H1 (cell line): ENCODE measurements around the gene DNAH8. TPM values are rescaled to one million over a fixed set of nuclear protein-coding genes. Genes with fewer than 3 reads are reported as not detected.

Experiments
- CHD7 ChIP-seq: fragments of 300-600 bp; sonication (generic); IDR thresholded peaks from 2 replicates; pipeline ENCODE4 v1.7.1; 2012; ENCODE audit warnings: low read length, moderate library complexity, mild to moderate bottlenecking, inconsistent platforms; ENCODE audit not compliant: insufficient replicate concordance
- HDAC2 ChIP-seq, 2 experiments: fragments of 300-600 bp in 1 of 2; sonication (generic) in 1 of 2; IDR thresholded peaks; 2 replicates each; pipeline ENCODE4 v1.6.1; 2011 to 2012; ENCODE audit warnings: low read depth in 2 of 2, low read length in 2 of 2, mild to moderate bottlenecking in 2 of 2, moderate library complexity in 2 of 2, borderline replicate concordance in 1 of 2, inconsistent platforms in 1 of 2
- KDM4A ChIP-seq: IDR thresholded peaks from one replicate; pipeline ENCODE4 v1.7.1; 2012; ENCODE audit warnings: low read depth, mild to moderate bottlenecking, moderate library complexity, low read length, inconsistent platforms; ENCODE audit not compliant: severe bottlenecking
- YY1 ChIP-seq: IDR thresholded peaks from 2 replicates; pipeline ENCODE4 v1.6.1; 2011; ENCODE audit warnings: low read depth, mild to moderate bottlenecking, low read length
- polyA plus RNA-seq, 7 experiments: library from polyadenylated mRNA; depleted of rRNA in 3 of 7; stranded (reverse) in 5 of 7; unstranded in 2 of 7; fragments of >200 nt in 5 of 7; fragments of 200-250 nt in 2 of 7; gene quantifications; 1 replicate in 5 of 7; 2 replicates in 1 of 7; 4 replicates in 1 of 7; pipeline versions ENCODE4 v1.2.1 to v1.2.3, GENCODE V29; 2011 to 2013; ENCODE audit warnings: missing spikeins in 2 of 7, mixed read lengths in 2 of 7
- total RNA-seq: library from RNA; stranded (reverse); fragmentation: NEBNext Ultra II Directional; extraction: Animal tissue kit (Norgen Biotek cat#: 25700); gene quantifications from 2 replicates; pipeline ENCODE4 v1.2.1, GENCODE V29; 2021

DNAH8 gene
- total and polyA plus RNA-seq, 2 of the 8 experiments (the other 6 are each of a cell fraction or from before 2014, with no cell fraction given), result under 0.01 TPM; not detected in 1

GRCh38 chr6:38708496-38708895 is 6.6 kb upstream of the DNAH8 start (continued):
- TF ChIP-seq CHD7 (no peak), KDM4A (no peak), HDAC2 (IDR thresholded peaks at IDR 0.05; ENCODE audit: borderline replicate concordance in 1 of 2, low read depth in 2 of 2, low read length in 2 of 2) (no peak), YY1 (no peak)
